ENCODE data around the gene GATAD2A. TPM values are rescaled to one million over a fixed set of nuclear protein-coding genes. Genes with fewer than 3 reads are reported as not detected.

GATAD2A gene
- total RNA-seq, 1 experiment from 2014 or later: 189 TPM

GRCh38 chr19:19399733-19400433 is 5.6 kb upstream of the GATAD2A start:
- Histone ChIP-seq H3K4me2 (ENCODE audit: insufficient read depth, insufficient read length, low read length) (no peak overlapping the region), H2BK5ac (ENCODE audit: insufficient read length, low read length) (no peak overlapping the region), H4K20me1 (ENCODE audit: control insufficient read depth, insufficient read depth, insufficient read length) (no peaks in the 10 kb centered on the region), H2BK20ac (ENCODE audit: low read depth, low read length, poor library complexity, severe bottlenecking) (no peak overlapping the region), H4K91ac (ENCODE audit: insufficient read length, low read depth, low read length) (no peak overlapping the region), H2AK5ac (ENCODE audit: insufficient read length, low read length) (no peak overlapping the region), H2BK12ac (ENCODE audit: insufficient read length, low read depth, low read length) (no peak overlapping the region), H3K23me2 (ENCODE audit: insufficient read length, low read depth, low read length, poor library complexity, severe bottlenecking) (peaks cover 1% of the 10 kb centered on the region), H4K8ac (replicated peaks; ENCODE audit: insufficient read length, low read depth, low read length) (no peak overlapping the region), H3K56ac (ENCODE audit: insufficient read length, low read depth, low read length) (no peak overlapping the region), H3K27ac (ENCODE audit: insufficient read length, low read depth, low read length) (no peak overlapping the region), H2AFZ (ENCODE audit: low read length) (no peak overlapping the region), H3T11ph (ENCODE audit: low read length) (no peak overlapping the region), H3K9ac (ENCODE audit: extremely low read depth, insufficient read length, low read length) (no peak overlapping the region), H3K4me1 (ENCODE audit: insufficient read depth, low read length) (no peaks in the 10 kb centered on the region; the same call in 1 of the 2 replicates), H3K14ac (ENCODE audit: insufficient read depth, low read length) (no peak overlapping the region), H3K27me3 (ENCODE audit: insufficient read depth, low read length) (no peaks in the 10 kb centered on the region), H2BK15ac (ENCODE audit: low read depth, low read length) (no peak overlapping the region), H4K5ac (ENCODE audit: insufficient read length, low read depth, low read length) (no peak overlapping the region), H3K9me3 (ENCODE audit: control insufficient read depth, low read depth, low read length) (no peaks in the 10 kb centered on the region), H2BK120ac (ENCODE audit: low read depth, low read length, poor library complexity, severe bottlenecking) (no peak overlapping the region), H3K79me2 (ENCODE audit: insufficient read depth, low read length) (peaks cover 2% of the 10 kb centered on the region; the same call in 1 of the 2 replicates), H3K23ac (ENCODE audit: insufficient read length, low read depth, low read length) (no peak overlapping the region), H3K79me1 (ENCODE audit: insufficient read depth, low read depth, low read length, poor library complexity, severe bottlenecking) (no peaks in the 10 kb centered on the region), H3K18ac (ENCODE audit: insufficient read length, low read depth, low read length) (no peak overlapping the region), H3K4ac (ENCODE audit: low read depth, low read length) (no peak overlapping the region)
- H3K27ac Mint-ChIP-seq: no peak overlapping the region
- H3K36me3 Mint-ChIP-seq (ENCODE audit: insufficient read depth in 1 of 3, low read depth in 3 of 3): no peaks in the 10 kb centered on the region; a peak in 1 of 7 replicates
- no CpG with 5 or more reads among the region's 9 CpGs for WGBS (ENCODE audit: extremely low coverage, insufficient read length, low lambda C conversion rate)
- no peaks in the 10 kb centered on the region for H3K27me3 Mint-ChIP-seq (ENCODE audit: low read depth)
- no peaks in the 10 kb centered on the region; a peak in 1 of 5 replicates for H3K9me3 Mint-ChIP-seq
- no peak for DNase-seq
- TF ChIP-seq, protein P1, sequence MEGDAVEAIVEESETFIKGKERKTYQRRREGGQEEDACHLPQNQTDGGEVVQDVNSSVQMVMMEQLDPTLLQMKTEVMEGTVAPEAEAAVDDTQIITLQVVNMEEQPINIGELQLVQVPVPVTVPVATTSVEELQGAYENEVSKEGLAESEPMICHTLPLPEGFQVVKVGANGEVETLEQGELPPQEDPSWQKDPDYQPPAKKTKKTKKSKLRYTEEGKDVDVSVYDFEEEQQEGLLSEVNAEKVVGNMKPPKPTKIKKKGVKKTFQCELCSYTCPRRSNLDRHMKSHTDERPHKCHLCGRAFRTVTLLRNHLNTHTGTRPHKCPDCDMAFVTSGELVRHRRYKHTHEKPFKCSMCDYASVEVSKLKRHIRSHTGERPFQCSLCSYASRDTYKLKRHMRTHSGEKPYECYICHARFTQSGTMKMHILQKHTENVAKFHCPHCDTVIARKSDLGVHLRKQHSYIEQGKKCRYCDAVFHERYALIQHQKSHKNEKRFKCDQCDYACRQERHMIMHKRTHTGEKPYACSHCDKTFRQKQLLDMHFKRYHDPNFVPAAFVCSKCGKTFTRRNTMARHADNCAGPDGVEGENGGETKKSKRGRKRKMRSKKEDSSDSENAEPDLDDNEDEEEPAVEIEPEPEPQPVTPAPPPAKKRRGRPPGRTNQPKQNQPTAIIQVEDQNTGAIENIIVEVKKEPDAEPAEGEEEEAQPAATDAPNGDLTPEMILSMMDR (conservative IDR thresholded peaks at IDR 0.05): no peak
- no peak overlapping the region for H3K4me3 Mint-ChIP-seq
- peaks cover 12% of the 10 kb centered on the region in 2 experiments for H3K4me1 Mint-ChIP-seq
